HFFc6 (cell line): ENCODE results near the gene RASSF8. TPM values are rescaled to one million over a fixed set of nuclear protein-coding genes. Genes with fewer than 3 reads are reported as not detected.

Source experiments
- DNase-seq: peaks from one replicate; pipeline ENCODE4 v3.0.0-alpha.2; 2018
- H3K27ac Mint-ChIP-seq: 2 replicates; pipeline ENCODE4 v1.8.0; 2020; ENCODE audit warnings: mild to moderate bottlenecking, mixed read lengths
- H3K27me3 Mint-ChIP-seq: 2 replicates; pipeline ENCODE4 v1.8.0; 2021; ENCODE audit warnings: mild to moderate bottlenecking, moderate library complexity, mixed read lengths; ENCODE audit not compliant: insufficient read depth
- H3K36me3 Mint-ChIP-seq: 2 replicates; pipeline ENCODE4 v1.8.0; 2021; ENCODE audit warnings: low read depth, mixed read lengths
- H3K4me1 Mint-ChIP-seq: 2 replicates; pipeline ENCODE4 v1.8.0; 2020; ENCODE audit warnings: low read depth, mixed read lengths
- H3K4me3 Mint-ChIP-seq: 2 replicates; pipeline ENCODE4 v1.8.0; 2020; ENCODE audit warnings: mild to moderate bottlenecking, moderate library complexity, mixed read lengths
- H3K9me3 Mint-ChIP-seq: 2 replicates; pipeline ENCODE4 v1.8.0; 2020; ENCODE audit warnings: mild to moderate bottlenecking, mixed read lengths
- CTCF ChIP-seq: fragments of 200-600 bp; sonication (generic); IDR thresholded peaks from 2 replicates; pipeline ENCODE4 v1.5.0; 2021; ENCODE audit warnings: antibody characterized with exemption, mild to moderate bottlenecking
- total RNA-seq, 6 experiments: library from RNA; stranded (reverse); fragmentation: NEBNext Ultra II Directional; extraction: Animal tissue kit (Norgen Biotek cat#: 25700); gene quantifications; 2 replicates in 1 of 6; 3 replicates in 5 of 6; pipeline ENCODE4 v1.2.3, GENCODE V29; 2021

RASSF8 gene
- total RNA-seq, 6 experiments from 2014 or later: 61.7 to 84.5 (median 77.0) TPM

GRCh38 chr12:26062006-26062405 lies 103.5 kb downstream of the RASSF8 start:
- H3K27me3 Mint-ChIP-seq: no peaks in the 10 kb centered on the region
- no peaks in the 10 kb centered on the region for H3K9me3 Mint-ChIP-seq
- H3K4me1 Mint-ChIP-seq: peaks cover 32% of the 10 kb centered on the region
- H3K4me3 Mint-ChIP-seq: no peak overlapping the region
- TF ChIP-seq CTCF: no peak
- peaks cover 40% of the 10 kb centered on the region for H3K36me3 Mint-ChIP-seq
- DNase-seq: no peak
- peak overlapping the region; percentile 61; the same call in 1 of the 2 replicates for H3K27ac Mint-ChIP-seq

GRCh38 chr12:26062566-26062965 lies 104.1 kb downstream of the RASSF8 start:
- H3K4me3 Mint-ChIP-seq: no peak overlapping the region
- peak overlapping the region; percentile 61 for H3K27ac Mint-ChIP-seq
- H3K27me3 Mint-ChIP-seq: no peaks in the 10 kb centered on the region
- DNase-seq: peak; percentile 47
- peaks cover 34% of the 10 kb centered on the region for H3K36me3 Mint-ChIP-seq
- no peaks in the 10 kb centered on the region for H3K9me3 Mint-ChIP-seq
- no peak for TF ChIP-seq CTCF
- peaks cover 32% of the 10 kb centered on the region for H3K4me1 Mint-ChIP-seq

- Mint-ChIP-seq H3K27ac (no peak overlapping the region), H3K36me3 (peaks cover 31% of the 10 kb centered on the region), H3K4me3 (no peak overlapping the region), H3K4me1 (peaks cover 22% of the 10 kb centered on the region), H3K27me3 (0 out of 2 replicates have a peak, but pooled peaks cover 2% of the 10 kb centered on the region), H3K9me3 (no peaks in the 10 kb centered on the region)
- no peak for TF ChIP-seq CTCF
- DNase-seq: no peak
These were observed 107.0 kb downstream of the RASSF8 start for GRCh38 chr12:26065451-26065850.

- H3K27me3 Mint-ChIP-seq: 0 out of 2 replicates have a peak, but pooled peaks cover 2% of the 10 kb centered on the region
- H3K36me3 Mint-ChIP-seq: peaks cover 36% of the 10 kb centered on the region
- H3K9me3 Mint-ChIP-seq: no peaks in the 10 kb centered on the region
- H3K4me1 Mint-ChIP-seq: no peaks in the 10 kb centered on the region; the same call in 1 of the 2 replicates
- no peak for TF ChIP-seq CTCF
- H3K27ac Mint-ChIP-seq: no peak overlapping the region
- no peak overlapping the region for H3K4me3 Mint-ChIP-seq
- DNase-seq: no peak
These were observed 110.0 kb downstream of the RASSF8 start for GRCh38 chr12:26068503-26068902.

GRCh38 chr12:26069796-26070195 lies 111.3 kb downstream of the RASSF8 start:
- no peak for DNase-seq
- Mint-ChIP-seq H3K4me3 (no peak overlapping the region), H3K9me3 (no peaks in the 10 kb centered on the region), H3K4me1 (no peaks in the 10 kb centered on the region; the same call in 1 of the 2 replicates), H3K27me3 (0 out of 2 replicates have a peak, but pooled peaks cover 2% of the 10 kb centered on the region), H3K27ac (no peak overlapping the region), H3K36me3 (peaks cover 28% of the 10 kb centered on the region)
- TF ChIP-seq CTCF: no peak
